TTC549 (cell line): ENCODE measurements around the gene S100P.
"Not testable (repeated sequence)": the region's sequence is repeated elsewhere in the genome, so short reads cannot be mapped to it uniquely, and the experiment has no call there.

ENCODE experiments used
- FAIRE-seq: peaks from 2 replicates; lab custom pipeline; 2012; peaks lifted over from hg19 to GRCh38; lab: Jason Lieb, UNC

Gene S100P

GRCh38 chr4:6725427-6725961, 31.8 kb downstream of the S100P start:
- FAIRE-seq = not testable (repeated sequence)

DNA sequence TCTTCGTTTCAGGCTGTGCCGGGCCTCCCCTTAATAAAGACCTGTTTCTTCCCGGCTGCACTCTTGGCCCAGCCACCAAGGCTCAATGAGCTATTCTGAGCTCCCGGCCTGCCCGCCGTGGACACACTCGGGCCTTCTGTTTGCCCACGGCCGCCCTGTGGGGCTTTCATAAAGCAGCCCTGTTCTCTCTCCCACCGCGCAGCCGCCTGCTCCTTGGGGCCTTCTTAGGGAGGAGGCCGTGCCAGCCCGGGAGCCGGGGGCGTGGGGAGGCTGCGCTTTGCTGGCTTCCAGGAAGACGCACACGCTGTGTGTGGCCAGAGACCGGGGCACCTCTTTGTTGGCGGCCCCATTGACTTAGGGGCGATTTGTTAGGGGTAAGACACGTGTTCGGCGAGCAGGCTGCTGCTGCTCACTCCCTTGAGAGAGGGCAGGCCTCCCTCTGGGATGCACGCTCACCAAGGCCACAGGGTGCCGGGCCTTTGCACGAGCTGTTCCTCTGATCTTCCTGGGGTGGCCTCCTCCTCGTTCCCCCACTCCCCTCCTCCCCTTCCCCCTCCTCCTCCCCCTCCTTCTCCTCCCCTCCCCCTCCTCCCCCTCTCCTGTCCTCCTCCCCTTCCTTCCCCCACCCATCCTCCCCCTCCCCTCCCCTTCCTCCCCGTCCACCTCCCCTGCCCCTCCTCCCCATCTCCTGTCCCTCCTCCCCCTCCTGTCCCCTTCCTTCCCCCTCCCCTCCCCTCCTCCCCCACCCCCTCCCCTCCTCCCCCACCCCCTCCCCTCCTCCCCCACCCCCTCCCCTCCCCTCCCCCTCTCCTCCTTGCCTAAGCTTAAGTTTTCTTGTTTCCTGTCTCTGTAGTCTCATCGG, 33.6 kb downstream of the S100P start:
- FAIRE-seq = no peak

DNA sequence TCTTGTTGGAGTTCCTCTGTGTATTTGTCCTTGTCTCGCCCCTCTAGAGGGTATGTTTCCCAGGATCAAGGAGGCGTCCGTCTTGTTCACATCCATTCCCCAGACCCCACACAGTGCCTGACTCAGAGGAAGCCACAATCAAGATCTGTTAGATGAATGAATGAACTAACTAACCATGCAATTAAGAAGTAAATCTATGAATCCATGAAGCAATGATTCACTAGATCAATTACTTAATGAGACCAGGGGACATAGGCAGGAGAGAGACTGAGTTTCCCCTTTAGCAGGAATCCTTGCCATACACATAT, 34.2 kb downstream of the S100P start:
- no peak for FAIRE-seq

DNA sequence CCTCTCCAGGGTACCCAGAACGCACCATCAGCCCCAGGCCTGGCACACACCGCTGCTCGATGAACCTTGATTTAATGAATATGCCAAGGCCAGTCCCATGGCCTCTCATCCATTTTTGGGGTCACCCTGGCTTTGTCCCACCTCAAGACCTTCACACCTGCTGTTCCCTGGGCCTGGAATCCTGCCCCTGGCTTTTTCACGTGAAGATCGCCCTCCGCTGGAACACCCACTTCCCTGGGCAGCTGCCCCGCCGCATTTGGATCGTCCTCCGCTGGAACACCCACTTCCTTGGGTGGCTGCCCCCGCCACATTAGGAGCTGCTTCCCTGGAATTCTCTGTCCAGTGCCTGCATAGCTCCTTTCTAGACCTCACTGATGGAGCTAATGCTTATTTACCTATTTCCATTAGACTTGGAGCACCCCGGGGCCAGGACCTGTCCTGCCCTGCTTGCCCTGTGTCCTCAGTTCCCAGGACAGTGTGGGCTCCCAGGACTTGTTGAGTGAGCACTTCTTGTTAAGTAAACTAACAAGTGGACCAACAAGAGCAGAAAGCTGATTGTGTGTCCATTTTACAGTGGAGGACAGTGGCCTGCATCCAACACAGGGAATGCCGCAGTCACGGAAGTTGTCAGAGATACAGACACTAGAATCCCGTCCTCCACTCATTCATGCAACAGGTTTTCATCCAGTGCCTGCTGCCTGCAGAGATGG, 34.8 kb downstream of the S100P start:
- no peak for FAIRE-seq

DNA sequence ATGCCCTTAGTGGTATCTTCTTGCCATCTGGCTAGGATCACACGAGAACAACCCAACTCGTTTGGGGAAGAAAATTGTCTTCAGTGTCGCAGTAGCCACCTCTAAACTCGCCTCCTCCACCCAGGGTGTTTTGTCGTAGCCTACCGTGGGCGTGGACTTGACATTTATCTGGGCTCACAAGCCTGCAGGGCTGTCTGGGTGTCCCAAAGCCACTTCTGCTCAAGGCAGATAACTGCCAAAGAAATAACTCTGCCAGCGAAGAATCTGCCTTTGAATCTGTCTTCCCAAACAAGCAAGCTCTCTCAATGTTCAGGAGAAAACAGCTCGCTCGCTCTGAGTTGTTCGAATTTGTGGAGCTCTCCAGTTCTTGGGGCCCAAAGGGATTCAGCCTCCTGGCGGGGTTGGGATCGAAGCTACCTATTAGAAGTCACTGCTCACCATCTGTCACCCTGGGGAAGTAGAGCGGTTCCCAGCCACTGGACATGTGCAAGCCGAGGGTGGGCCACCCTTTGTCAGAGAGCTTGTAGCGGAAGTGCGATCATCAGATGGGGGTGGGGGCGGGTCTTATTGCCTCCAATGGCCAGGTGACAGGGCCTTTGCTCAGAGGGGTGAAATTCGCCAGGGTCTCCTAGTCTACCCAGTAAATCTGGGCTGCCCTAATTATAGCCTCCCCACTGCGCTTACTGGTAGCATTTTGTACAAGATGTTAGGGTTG, 37.1 kb downstream of the S100P start:
- no peak for FAIRE-seq

- no peak for FAIRE-seq
Measured at GRCh38 chr4:6731318-6731675, 37.6 kb downstream of the S100P start.

- no peak for FAIRE-seq
Measured at GRCh38 chr4:6731780-6732179, 38.1 kb downstream of the S100P start.

DNA sequence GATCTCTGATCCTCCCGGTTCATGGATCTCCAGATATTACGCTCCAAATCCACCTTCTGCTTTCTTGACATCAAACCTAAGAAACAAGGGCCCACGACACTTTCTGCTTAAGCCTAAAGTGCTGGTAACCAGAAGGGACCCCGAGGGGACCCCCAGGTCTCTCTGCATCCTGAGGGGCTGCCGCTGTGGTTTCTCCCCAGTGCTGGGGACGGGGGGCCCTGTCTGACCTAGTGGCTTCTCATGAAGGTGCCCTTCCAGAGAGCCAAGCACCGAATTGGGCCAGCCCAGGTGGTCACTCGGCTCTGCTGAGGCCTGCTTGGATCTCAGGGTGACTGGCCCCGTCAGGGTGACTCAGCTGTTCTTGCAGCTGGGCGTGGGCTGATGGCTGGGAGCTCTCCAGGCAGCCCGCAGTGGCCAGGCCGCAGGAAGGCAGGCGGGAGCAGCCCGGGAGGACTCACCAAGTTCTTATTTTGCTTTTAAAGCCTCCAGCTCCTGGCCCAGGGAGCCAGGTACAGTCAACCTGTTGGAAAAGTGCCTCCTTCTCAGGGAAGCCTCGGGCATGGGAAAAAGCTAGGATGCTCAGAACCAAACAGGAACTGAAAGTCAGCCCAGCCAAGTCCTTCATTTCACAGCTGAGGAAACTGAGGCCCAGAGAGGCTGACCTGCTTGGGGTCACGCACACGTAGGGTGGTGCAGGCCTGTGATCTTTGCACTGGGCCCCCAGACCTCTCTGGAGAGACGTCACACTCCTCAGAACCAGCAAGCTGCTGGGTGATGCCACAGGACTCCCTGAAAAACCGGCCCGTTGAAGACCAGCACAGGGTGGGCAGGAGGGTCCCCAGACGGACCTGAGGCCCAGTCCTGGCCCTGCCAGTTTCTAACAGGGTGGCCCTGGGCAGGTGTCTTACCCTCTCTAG, 39.0 kb downstream of the S100P start:
- no peak for FAIRE-seq

DNA sequence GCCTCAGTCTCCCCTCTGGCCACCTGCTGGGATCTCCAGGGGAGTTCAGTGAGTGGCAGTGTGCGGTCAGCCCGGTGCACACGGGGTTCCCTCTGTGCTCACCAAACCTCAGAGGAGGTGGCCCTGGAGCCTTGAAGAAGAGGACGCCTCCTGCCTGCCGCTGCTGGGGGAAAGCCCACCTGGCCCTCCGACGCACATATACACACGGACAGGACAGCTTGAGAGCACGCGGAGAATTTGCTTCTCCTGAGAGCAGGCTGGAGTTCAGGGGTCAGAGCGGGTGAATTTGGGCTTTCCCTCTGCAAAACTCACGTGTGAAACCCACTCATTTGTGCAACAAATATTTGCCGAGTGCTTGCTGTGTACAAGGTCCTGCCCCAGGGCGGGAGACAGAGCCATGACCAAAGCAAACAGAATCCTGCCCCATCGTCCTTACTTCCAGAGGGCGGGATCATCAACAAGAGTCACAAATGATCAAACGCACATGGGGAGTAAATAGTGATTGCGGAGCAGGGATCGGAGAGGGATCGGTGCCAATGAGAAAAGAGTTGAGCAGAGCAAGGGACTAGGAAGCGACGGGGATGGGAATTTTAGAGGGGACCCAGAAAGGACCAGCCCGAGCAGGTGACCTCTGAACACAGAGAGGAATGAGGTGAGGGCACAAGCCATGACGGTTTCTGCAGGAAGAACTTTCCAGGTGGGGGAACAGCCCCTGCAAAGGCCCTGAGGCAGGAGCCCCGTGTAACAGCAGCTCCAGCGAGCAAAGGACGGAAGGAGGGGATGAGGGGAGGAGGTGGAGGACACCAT, 39.9 kb downstream of the S100P start:
- FAIRE-seq = no peak

- FAIRE-seq = no peak
Measured at GRCh38 chr4:6734165-6734786, 40.6 kb downstream of the S100P start.

DNA sequence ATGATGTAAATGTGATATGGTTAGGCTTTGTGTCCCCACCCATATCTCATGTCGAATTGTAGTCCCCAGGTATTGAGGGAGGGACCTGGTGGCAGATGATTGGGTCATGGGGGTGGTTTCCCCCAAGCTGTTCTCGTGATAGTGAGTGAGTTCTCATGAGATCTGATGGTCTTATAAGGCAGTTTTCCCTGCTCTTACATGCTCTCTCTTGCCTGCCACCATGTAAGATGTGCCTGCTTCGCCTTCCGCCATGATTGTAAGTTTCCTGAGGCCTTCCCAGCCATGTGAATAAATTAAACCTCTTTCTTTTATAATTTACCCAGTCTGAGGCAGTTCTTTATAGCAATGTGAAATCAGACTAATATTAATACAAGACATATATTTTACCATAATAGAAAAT, 46.2 kb downstream of the S100P start:
- no peak for FAIRE-seq

- FAIRE-seq = no peak
Measured at GRCh38 chr4:6740347-6740746, 46.7 kb downstream of the S100P start.

DNA sequence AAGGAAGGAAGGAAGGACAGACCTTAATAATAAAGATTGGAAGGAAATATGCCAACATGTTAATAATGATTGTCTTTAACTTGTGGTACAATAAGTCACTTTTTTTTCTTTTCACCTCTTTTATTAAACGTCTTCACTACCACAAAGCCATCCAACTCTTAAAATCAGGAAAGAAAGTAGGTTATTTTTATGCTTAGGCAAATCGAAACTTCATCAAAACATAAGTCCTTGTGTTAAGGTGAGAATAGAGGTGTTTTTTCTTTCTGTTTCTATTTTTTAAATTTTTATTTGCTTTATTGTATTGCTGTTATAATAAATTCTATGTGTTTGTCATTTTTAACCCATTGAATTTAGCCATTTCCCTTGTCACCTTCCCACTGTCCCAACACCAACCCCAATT, 48.8 kb downstream of the S100P start:
- FAIRE-seq = no peak

DNA sequence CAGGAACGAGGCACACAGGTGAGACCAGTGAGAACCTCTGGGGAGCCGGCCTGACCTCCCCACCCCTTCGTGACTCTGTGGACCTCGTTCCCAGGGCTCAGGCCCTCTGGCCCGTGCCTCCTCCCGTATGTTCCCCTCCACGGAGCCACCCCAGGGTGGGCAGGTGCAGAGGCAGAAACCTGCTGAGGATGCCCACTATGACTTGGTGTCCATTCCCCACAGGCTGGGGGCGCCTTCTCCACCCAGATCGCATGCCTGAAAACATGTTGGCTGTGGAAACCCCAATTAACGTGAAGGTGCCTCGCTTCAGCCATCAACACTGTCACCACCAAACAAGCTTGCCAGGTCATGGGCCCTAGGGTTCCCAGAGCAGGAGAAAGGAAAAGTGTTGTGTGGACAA, 49.3 kb downstream of the S100P start:
- FAIRE-seq = no peak
